Measurements from ENCODE around the gene HIBCH. TPM values are rescaled to one million over a fixed set of nuclear protein-coding genes. Genes with fewer than 3 reads are reported as not detected.
A peak's percentile ranks its signal among the peaks of the same experiment; 100 is the strongest.

The HIBCH gene
- total and polyA plus RNA-seq, 9 of the 15 experiments (the other 6 are each of a cell fraction or from before 2014, with no cell fraction given): 17.0 to 65.4 (median 28.3) TPM

- TF ChIP-seq ZNF24 (IDR thresholded peaks at IDR 0.05) (no peak), NR2C2 (CRISPR knock-in tag; IDR thresholded peaks at IDR 0.05) (no peak), NR2C2 (tag; IDR thresholded peaks at IDR 0.05) (no peak)
Observed at GRCh38 chr2:190277234-190278112, 42.2 kb downstream of the HIBCH start (continued).

- Histone ChIP-seq H3K27me3 (ENCODE audit: control insufficient read depth in 2 of 2, insufficient read depth in 2 of 2, low read length in 2 of 2) (no peaks in the 10 kb centered on the region), H3K27ac (ENCODE audit: extremely low read depth, low read depth, low read length) (peak overlapping the region; percentile 91), H3K36me3 (ENCODE audit: control insufficient read depth, insufficient read depth, low read length) (0 out of 3 replicates have a peak, but pooled peaks cover 4% of the 10 kb centered on the region), H3K9me3 (replicated peaks; ENCODE audit: control insufficient read depth, insufficient read depth, low read depth, low read length) (no peaks in the 10 kb centered on the region), H3K4me1 (replicated peaks in 1 of 2; ENCODE audit: control insufficient read depth in 2 of 2, insufficient read depth in 2 of 2, low read length in 2 of 2) (peaks cover 6 to 21% of the 10 kb centered on the region in 2 experiments; a peak in 3 of 5 replicates), H4K20me1 (replicated peaks; ENCODE audit: control insufficient read depth, insufficient read depth, low read length) (no peaks in the 10 kb centered on the region), H3K9ac (ENCODE audit: insufficient read depth in 1 of 2, low read depth in 2 of 2, low read length in 2 of 2) (peak overlapping the region in 1 of 2 experiments; percentile 56; a peak in 2 of 4 replicates), H3K79me2 (ENCODE audit: control insufficient read depth, insufficient read depth, low read length) (no peaks in the 10 kb centered on the region), H3K9me1 (ENCODE audit: control insufficient read depth, insufficient read depth, low read length) (no peaks in the 10 kb centered on the region), H2AFZ (ENCODE audit: low read depth, low read length) (peak overlapping the region; percentile 79), H3K4me2 (ENCODE audit: insufficient read depth, low read length) (peak overlapping the region; percentile 71), H3K4me3 (no peak overlapping the region)
- no TSS peak for BruUV-seq (replicated peaks)
- ChIA-PET POLR2A (interaction anchor here (0.6 to 1.2 kb wide), 2 partner anchors 57 to 73 kb away, joined by 3 to 4 read pairs; no protein-coding TSS in a partner anchor), CTCF (ENCODE audit: low intra/inter-chr PET ratio) (no interaction called here)
- in situ Hi-C loops (cut with MboI): no loop called here
- WGBS (ENCODE audit: insufficient coverage, low coverage, missing lambda C conversion rate): 36% methylated on average over 1 of the region's 2 CpGs
- intact Hi-C loops (cut with micrococcal nuclease): loop anchor here (5.0 kb wide), 1 partner anchor 60 kb away; no protein-coding TSS in a partner anchor
- ATAC-seq (peak; percentile 61), FAIRE-seq (peak; percentile 6), DNase-seq (ENCODE audit: extremely low read depth in 1 of 4, low spot score in 3 of 4) (peak in 2 of 4 experiments; percentile 18 to 54)
- no peak for TF ChIP-seq ZNF583 (CRISPR knock-in tag; IDR thresholded peaks at IDR 0.05)
- TF ChIP-seq, protein P1, sequence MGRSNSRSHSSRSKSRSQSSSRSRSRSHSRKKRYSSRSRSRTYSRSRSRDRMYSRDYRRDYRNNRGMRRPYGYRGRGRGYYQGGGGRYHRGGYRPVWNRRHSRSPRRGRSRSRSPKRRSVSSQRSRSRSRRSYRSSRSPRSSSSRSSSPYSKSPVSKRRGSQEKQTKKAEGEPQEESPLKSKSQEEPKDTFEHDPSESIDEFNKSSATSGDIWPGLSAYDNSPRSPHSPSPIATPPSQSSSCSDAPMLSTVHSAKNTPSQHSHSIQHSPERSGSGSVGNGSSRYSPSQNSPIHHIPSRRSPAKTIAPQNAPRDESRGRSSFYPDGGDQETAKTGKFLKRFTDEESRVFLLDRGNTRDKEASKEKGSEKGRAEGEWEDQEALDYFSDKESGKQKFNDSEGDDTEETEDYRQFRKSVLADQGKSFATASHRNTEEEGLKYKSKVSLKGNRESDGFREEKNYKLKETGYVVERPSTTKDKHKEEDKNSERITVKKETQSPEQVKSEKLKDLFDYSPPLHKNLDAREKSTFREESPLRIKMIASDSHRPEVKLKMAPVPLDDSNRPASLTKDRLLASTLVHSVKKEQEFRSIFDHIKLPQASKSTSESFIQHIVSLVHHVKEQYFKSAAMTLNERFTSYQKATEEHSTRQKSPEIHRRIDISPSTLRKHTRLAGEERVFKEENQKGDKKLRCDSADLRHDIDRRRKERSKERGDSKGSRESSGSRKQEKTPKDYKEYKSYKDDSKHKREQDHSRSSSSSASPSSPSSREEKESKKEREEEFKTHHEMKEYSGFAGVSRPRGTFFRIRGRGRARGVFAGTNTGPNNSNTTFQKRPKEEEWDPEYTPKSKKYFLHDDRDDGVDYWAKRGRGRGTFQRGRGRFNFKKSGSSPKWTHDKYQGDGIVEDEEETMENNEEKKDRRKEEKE (IDR thresholded peaks at IDR 0.05; ENCODE audit: borderline replicate concordance in 1 of 2, control insufficient read depth in 1 of 2, low read depth in 2 of 2, low read length in 1 of 2): peak in 1 of 2 experiments; percentile 80; a peak in 1 of 4 replicates
- TF ChIP-seq NR2C1 (IDR thresholded peaks at IDR 0.05): no peak
- peak; percentile 52 for TF ChIP-seq NR2C1 (tag; IDR thresholded peaks at IDR 0.05)
- peak; percentile 91 for TF ChIP-seq TBP (optimal IDR thresholded peaks at IDR 0.05; ENCODE audit: low read depth, low read length)
- TF ChIP-seq POLR2AphosphoS5 (IDR thresholded peaks at IDR 0.05; ENCODE audit: control insufficient read depth, insufficient read depth, low read depth, low read length): peak; percentile 57; the same call in 1 of the 2 replicates
- TF ChIP-seq JUN (IDR thresholded peaks at IDR 0.05; ENCODE audit: borderline replicate concordance, low read depth, low read length): no peak
- TF ChIP-seq JUN (CRISPR knock-in tag; IDR thresholded peaks at IDR 0.05; ENCODE audit: borderline replicate concordance): no peak
- 0 out of 2 replicates have a peak, but pooled peaks have one; percentile 20 for TF ChIP-seq L3MBTL2 (IDR thresholded peaks at IDR 0.05)
- TF ChIP-seq MCM2 (IDR thresholded peaks at IDR 0.05; ENCODE audit: low read depth): no peak
- no peak for TF ChIP-seq FOXP1 (CRISPR knock-in tag; IDR thresholded peaks at IDR 0.05)
- TF ChIP-seq, protein P2, sequence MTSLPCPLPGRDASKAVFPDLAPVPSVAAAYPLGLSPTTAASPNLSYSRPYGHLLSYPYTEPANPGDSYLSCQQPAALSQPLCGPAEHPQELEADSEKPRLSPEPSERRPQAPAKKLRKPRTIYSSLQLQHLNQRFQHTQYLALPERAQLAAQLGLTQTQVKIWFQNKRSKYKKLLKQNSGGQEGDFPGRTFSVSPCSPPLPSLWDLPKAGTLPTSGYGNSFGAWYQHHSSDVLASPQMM (CRISPR knock-in tag; IDR thresholded peaks at IDR 0.05): no peak
- TF ChIP-seq FUS (optimal IDR thresholded peaks at IDR 0.05; ENCODE audit: low read depth, low read length): no peak
- peak; percentile 45; the same call in 1 of the 2 replicates for TF ChIP-seq POLR2A (conservative IDR thresholded peaks at IDR 0.05)
Observed at GRCh38 chr2:190272457-190272842, 47.2 kb downstream of the HIBCH start.

Measured in K562 (cell line).